ENCODE measurements around the gene GTF3C5.

DNA sequence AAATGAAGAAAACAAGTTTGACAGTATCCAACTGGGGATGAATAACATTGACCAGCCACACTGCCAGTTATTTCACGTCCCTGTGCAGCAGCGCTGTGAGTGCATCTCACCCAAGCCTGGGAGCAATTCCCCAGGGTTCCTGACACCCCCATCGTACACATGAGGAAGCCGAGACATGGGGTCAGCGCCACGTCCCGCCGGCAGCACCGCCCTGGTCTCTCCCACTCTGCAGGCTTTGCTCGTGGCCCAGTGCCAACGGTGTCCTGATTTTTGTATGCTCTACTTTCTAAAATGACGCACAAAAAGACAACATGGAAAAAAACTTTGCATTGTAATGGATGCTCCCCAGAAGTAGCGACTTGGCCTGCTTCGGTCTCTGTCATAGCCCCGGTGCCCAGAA, 14.3 kb downstream of the GTF3C5 start:
- TF ChIP-seq CTCF (IDR thresholded peaks at IDR 0.05; ENCODE audit: poor library complexity, severe bottlenecking) (no peak), TAF1 (IDR thresholded peaks at IDR 0.05; ENCODE audit: low read depth) (no peak), EZH2 (IDR thresholded peaks at IDR 0.05; ENCODE audit: borderline replicate concordance, insufficient read depth, low read length, poor library complexity, severe bottlenecking) (no peak)

All from neural cell (in vitro differentiated cells).